ENCODE measurements around the gene AAK1.

DNA sequence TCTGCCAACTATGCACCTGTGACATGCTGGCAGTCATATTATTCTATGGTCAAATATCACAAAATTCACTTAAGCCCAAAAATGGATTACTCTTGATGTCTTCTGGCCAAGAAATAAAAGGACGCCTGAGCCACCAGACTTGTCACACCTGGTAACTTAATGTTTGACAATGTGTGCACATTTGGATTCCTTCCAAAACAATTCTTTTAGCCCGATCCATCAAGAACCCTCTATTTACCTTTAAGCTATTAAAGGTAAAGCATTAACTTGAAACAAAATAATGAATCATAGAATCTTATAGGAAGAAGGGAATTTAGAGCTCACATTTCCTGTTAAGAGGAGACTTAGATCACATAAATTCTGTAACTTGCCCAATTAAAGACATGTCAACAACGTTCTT lies 159.8 kb downstream of the AAK1 start:
- TF ChIP-seq CEBPB (IDR thresholded peaks at IDR 0.05) (no peak), EGR1 (IDR thresholded peaks at IDR 0.05) (no peak), YY1 (IDR thresholded peaks at IDR 0.05; ENCODE audit: low read depth) (no peak), EP300 (IDR thresholded peaks at IDR 0.05; ENCODE audit: borderline replicate concordance) (no peak), TCF12 (IDR thresholded peaks at IDR 0.05; ENCODE audit: low read depth) (no peak), ZBTB7A (IDR thresholded peaks at IDR 0.05; ENCODE audit: low read depth) (no peak), NFIC (IDR thresholded peaks at IDR 0.05) (no peak), TAF1 (IDR thresholded peaks at IDR 0.05; ENCODE audit: low read depth) (no peak), TEAD4 (IDR thresholded peaks at IDR 0.05) (no peak), RAD21 (IDR thresholded peaks at IDR 0.05; ENCODE audit: low read depth) (no peak), CREB1 (IDR thresholded peaks at IDR 0.05; ENCODE audit: low read depth) (no peak)
- TF ChIP-seq, protein P1, sequence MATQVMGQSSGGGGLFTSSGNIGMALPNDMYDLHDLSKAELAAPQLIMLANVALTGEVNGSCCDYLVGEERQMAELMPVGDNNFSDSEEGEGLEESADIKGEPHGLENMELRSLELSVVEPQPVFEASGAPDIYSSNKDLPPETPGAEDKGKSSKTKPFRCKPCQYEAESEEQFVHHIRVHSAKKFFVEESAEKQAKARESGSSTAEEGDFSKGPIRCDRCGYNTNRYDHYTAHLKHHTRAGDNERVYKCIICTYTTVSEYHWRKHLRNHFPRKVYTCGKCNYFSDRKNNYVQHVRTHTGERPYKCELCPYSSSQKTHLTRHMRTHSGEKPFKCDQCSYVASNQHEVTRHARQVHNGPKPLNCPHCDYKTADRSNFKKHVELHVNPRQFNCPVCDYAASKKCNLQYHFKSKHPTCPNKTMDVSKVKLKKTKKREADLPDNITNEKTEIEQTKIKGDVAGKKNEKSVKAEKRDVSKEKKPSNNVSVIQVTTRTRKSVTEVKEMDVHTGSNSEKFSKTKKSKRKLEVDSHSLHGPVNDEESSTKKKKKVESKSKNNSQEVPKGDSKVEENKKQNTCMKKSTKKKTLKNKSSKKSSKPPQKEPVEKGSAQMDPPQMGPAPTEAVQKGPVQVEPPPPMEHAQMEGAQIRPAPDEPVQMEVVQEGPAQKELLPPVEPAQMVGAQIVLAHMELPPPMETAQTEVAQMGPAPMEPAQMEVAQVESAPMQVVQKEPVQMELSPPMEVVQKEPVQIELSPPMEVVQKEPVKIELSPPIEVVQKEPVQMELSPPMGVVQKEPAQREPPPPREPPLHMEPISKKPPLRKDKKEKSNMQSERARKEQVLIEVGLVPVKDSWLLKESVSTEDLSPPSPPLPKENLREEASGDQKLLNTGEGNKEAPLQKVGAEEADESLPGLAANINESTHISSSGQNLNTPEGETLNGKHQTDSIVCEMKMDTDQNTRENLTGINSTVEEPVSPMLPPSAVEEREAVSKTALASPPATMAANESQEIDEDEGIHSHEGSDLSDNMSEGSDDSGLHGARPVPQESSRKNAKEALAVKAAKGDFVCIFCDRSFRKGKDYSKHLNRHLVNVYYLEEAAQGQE (IDR thresholded peaks at IDR 0.05; ENCODE audit: low read depth) = no peak
- TF ChIP-seq, protein P2, sequence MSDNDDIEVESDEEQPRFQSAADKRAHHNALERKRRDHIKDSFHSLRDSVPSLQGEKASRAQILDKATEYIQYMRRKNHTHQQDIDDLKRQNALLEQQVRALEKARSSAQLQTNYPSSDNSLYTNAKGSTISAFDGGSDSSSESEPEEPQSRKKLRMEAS (IDR thresholded peaks at IDR 0.05) = no peak
- TF ChIP-seq, protein P3, sequence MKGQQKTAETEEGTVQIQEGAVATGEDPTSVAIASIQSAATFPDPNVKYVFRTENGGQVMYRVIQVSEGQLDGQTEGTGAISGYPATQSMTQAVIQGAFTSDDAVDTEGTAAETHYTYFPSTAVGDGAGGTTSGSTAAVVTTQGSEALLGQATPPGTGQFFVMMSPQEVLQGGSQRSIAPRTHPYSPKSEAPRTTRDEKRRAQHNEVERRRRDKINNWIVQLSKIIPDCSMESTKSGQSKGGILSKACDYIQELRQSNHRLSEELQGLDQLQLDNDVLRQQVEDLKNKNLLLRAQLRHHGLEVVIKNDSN (IDR thresholded peaks at IDR 0.05) = no peak

Measured in Ishikawa (cell line).